GM21737 (cell line): ENCODE measurements around the gene UNC5A.

Experiments used
- ATAC-seq: cut with Tn5 transposase; IDR thresholded peaks from one replicate; pipeline ENCODE4 v1.9.1; 2021; ENCODE audit warnings: mild to moderate bottlenecking, moderate library complexity; ENCODE audit not compliant: unreplicated experiment

UNC5A gene

DNA sequence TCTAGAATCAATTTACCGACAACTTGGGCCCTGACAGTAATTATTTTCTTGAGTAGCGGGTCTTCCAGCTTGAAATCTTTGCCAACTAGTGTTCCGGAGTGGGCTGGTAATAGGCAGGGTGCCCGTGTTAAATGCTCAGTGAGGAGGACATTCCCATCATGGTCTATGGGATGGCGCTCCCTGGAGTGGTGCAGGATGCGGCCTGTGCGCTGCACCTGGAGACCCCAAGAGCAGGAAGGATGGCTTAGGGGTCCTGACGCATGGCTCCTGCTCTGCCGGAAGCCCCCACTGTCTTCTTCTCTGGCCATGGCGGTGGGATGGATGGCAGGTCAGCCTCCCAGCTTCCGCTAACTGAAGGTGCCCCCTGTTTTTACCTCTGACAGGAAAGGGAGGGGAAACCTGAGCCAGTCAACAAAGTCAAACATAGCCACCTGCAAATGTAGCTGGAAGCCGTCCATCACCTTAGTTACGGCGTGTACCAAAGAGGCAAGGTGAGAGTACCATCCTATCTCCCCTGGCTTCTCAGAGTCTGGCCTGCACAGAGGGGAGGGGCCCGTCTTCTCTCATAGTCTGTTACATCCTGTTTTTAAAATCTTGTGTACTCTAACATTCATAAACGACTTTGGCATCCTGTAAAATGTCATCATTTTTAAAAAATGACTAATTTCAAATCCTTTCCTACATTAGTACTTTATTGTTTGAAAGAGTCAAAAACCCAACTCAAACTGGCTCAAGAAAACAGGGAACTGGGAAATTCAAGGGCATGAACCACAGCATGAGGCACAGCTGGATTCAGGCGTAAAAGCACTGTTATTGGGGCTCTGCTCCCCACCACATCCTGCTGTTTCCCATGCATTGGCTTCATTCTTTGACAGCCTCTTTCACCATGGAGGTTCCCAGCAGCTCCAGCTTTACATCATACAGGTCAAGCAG, 28.5 kb upstream of the UNC5A start:
- no peak for ATAC-seq

DNA sequence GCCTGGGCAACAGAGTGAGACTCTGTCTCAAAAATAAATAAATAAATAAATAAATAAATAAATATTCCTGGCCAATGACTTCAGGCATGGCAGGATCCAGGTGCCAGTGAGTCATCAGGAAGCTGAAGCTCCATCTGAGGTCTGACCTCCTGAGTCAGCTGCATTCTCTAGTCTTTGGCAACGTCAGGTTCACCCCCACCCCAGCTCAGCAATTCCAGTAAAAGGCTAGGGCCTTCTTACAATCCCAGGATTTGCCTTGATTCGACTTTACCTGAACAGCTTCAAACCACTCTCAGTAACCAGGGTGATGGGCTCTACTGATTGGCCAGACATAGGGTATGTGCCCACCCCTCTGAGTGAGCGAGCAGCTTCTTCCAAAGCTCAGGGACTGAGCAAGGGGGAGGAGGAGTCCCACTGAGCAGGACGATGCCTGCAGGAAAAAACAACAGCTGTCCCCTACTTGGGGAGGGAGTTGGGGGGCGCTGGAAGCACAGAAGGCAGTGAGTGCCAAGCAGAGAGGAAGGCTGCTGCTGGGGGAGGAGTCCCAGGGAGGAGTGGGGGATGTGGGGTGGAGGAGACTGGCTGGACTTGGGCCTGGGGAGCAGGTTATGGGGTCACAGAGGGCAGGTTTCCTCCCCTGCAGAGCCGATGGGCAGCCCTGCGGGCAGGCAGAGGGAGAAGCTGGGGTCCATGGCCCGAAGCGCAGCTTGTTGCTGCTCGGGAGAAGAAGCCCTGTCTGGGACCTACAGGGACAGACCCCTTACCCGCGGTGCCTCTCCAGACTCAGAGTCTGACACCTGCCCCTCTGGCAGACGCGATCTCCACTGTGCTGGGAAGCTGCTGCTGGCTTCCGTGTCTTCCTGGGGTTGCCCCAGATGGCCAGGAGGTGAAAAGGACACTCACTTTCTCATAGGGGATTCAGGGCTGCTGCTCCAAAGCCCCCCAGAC, 25.9 kb upstream of the UNC5A start:
- ATAC-seq: no peak

DNA sequence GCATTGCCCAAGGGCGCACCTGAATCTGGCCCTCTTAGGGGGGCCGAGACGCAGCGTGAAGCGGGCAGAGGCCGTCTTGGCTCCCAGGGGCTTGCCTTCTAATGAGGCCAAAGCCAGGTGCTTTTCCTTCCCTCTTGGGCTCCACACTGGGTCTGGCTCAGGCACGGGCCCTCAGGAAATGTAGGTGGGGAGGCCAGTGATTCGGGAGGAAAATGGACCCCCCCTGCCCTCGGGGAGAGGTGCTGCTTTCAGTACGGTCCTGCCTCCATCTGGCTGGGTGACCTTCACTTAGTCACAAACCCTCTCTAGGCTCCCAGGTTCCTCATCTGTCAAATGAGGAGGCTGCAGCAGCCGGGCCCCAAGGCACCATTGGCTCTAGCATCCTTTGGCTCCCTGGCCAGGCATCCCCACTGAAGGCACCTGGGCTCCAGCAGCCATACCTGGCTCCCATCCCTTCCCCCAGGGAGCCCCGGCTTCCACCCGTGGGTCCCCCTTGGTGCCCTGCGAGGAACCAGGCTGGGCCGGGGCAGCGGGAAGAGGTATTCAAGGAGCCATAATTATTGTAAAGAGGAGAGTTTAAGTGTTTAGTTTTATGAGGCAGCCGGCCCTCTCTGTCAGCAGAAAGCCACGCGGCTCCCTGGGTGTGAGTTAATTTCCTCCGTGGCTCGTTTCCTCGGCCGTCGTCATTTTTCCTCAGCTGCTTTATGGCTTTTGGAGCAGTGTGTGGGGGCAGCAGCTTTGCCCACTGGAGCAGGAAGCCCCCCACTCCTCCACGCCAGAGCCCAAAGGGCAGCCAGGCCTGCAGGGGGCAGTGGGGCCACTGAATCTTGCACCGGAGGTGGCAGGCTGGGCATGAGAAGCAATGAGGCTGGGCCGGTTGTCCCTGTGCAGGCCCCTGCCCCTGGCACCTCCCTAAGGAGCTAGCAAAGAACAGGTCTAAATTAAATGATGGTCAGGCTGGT, 24.9 kb upstream of the UNC5A start:
- ATAC-seq: no peak

DNA sequence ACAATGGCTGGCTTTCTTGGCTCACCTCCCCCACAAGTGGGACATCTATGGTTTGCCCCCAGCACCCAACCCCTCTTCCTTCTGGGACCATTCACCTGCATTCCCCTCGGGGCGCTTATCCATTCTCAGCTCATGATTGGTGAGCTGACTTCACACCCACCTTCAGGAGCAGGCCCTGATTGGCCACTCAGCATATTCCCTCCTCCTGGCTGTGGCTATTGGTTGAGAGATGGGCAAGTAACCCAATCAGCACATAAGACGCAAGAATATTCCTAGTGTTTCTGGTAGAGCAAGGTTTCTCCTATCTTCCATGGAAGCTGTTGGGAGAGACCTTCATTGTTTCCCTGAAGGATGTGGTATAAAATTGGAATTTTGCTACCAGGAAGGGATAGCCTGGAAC, 22.7 kb upstream of the UNC5A start:
- ATAC-seq: no peak

DNA sequence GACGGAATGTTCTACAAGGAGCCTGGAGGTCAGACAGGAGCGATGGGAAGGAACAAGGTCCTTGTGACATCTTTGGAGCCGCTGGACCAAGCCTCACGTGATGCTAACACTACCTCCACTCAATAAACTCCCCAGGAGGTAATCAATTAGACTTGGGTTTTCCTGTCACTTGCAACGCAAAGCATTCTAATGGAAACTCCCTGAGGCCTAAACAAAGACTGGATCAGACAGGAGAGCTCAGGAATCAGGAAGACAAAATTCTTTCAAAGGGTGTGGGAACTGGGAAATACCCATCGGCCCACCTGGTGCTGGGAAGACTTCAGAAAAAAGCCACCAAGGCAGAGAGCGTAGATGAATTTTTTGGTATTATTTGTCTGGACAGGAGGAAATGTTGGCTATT, 22.3 kb upstream of the UNC5A start:
- no peak for ATAC-seq

DNA sequence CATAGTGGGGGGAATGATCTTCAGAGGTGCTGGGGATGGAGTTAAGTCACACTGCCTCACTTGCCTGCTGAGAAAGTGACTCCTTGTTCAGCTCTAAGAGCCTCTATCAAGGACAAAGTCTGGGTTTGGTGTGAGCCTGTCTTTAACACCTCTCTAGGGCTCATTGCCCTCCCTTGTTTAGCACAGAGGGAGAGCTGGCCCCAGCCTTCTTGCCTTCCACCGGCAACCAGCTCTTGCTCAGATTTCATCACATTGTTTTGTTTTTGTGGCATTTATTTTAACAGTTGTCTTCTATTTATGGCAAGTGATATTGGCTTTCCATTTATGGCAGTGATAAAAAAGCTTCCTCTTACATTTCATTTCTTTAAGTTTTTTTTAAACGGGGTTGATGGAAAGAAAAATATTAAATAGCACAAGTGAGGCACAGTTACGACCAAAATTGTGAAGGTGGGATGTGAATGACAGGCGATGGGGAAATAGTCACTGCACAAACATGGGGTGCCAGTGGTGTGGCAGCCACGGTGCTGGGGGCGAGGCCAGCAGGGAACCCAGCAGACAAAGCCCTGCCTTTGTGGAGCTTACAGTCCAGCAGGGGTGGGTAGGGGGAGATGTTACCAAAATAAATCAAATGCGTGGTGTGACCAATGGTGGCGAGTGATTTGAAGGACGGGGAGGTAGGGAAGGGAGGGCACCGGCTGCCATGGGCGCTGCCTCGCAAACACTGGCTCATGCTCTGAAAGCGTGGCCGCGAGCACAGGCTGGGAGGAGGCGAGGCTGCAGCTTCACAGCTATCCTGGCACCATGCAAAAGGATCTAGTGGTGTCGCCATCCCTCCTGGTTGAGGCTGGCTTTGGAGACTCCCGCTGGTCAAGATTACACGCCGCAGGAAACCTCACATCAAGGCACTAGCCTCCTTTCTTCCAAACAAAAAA, 21.2 kb upstream of the UNC5A start:
- no peak for ATAC-seq

DNA sequence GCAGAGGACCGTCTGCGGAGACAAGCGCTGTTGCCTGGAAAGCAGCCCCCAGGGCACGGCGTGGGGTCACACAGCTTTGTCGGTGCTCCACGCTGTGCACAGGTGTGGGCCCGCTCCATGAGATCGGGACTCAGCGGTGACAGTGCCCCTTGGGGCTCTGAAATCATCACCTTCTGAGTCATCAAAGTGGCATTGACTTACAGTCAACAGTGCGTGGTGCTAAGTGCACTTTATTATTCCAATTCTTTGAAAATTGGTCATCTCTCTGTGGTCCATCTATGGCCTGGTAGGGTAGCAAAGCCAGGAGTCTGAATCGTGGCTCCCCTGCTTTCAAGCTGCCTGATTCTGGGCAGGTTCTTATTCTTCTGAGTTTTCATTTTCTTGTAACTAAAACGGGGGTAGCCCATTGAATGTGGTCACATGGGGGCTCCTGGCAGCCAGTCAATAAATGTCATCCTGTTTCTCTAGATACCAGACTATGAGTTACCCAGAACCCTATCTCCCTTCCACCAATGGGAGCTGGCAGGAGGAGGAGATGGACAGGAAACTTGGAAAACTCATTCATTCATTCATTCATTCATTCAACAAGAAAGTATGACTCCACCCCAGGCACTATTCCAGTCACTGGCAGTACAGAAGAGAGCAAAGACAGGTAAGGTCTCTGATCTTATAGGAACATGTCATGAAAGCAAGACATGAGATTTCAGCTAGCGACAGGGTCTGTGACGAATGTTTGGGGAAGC, 20.3 kb upstream of the UNC5A start:
- ATAC-seq: no peak

DNA sequence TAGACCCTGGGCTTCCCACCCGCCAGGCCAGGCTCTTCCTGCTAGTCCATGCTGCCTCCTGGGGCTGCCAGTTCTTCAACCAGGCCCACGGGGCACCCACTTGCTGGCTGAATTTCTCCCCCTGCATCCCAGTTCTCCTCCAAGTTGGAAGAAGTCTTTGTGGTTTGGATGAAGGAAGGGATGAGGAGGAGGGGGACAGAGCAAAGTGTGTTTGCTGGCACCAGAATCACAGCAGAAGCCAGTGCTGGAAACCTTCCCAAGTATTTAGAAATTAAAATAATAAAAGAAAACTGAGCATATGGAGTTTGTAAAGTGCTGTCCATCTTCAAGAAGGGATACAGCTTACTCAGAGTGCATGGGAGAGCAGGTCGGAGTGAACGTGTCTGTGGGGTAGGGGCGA, 19.4 kb upstream of the UNC5A start:
- no peak for ATAC-seq

DNA sequence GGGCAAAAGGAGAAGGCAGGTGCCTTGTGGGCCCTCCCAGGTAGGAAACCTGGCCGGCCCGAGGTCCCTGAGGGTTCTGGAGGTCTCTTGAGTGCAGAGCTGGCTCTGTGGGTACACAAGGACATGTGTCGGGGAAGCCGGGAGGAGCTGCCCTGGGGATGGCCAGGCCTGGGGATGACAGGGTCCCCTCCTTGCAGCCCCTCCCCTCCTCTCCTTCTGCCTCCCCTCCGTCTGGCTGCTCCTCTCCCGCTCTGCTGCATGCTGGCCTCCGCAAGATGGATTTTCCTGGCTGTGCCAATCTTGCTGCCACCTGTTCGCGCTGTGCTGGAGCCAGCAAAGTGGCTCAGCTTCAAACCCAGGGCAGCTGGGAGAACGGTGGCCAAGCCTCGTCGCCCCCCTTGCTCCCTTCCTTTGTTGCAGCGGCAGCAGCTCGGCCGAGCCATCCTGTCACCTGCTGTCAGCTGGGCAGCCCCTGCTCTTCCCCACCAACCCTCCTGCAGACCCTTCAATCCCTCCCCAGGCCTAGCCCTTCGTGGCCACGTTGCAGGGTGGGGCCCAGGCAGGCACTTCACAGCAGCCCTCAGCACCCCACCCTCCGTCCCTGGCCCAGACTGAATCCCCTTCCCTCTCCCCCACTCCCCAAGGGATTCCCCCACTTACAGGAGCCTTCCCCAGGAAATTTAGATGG, 17.6 kb upstream of the UNC5A start:
- no peak for ATAC-seq

DNA sequence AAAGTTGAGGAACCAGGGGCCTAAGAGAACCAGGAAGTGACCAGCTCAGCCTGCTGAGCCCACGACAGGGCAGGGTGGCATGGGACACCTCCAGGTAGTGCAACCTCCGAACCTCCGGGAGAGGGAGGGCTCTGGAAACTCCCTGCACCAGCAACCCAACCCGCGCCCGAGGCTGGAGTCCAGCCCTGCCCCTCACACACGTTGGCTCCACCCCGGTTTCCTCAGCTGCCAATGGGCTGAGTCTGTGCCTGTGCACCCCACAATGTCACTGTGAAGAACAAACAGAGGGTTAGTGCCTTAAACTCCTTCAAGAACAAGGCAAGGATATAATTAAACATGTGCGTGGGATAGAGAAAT, 17.0 kb upstream of the UNC5A start:
- ATAC-seq: no peak

DNA sequence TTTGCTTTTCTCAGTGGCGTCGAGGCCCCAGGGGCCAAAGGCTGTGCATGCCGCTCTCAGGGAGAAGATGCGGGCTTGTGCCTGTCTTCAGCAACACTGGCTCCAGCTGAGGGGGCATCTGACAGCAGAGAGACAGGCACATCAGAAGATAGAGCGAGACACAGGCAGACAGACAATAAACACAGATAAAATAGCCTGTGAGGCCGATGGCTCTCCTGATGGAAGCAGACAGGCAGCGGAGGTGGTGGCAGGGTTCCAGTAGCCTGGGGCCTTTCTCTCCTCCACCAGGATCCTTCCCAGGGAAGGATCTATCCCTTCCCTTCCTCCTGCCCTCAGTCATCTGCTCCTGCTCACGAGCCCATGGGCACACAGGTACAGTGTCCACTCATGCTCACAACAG, 16.6 kb upstream of the UNC5A start:
- ATAC-seq: no peak

DNA sequence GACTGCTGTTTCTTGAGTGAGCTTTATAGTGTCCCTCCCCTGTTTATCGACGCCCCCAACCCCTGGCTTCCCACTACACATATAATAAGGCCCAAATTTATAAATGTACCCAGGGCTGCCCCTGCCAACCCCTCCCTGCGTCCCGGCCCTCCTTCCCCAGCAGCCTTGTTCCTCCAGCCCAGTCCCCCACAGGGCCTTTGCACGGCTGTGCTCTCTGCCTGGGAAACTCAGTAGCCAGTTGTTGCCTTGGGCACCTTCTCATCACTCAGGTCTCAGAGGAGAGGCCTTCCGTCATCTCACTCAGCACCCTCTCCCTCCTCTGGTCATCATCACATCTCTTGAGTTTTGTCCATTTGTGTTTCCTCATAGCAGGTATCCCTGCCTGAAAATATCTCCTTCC, 15.8 kb upstream of the UNC5A start:
- ATAC-seq: no peak

DNA sequence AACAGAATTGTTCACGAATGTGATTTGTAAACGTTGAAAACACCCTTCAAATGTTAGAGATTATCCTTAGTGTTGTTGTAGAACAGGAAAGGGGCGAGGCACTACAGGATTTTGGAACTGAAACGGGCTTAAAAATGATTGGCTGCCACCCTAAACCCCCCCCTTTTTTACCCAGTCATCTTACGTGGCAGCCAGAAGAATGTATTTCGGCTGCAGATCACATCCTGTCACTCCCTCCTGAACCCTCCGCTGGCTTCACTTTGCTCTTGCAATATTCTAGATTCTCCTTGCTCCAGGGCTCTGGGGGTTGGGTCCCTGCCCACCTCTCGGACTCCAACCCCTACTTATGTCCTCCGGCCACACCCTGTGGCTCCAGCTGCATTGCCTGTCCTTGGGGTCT, 13.9 kb upstream of the UNC5A start:
- ATAC-seq: no peak

DNA sequence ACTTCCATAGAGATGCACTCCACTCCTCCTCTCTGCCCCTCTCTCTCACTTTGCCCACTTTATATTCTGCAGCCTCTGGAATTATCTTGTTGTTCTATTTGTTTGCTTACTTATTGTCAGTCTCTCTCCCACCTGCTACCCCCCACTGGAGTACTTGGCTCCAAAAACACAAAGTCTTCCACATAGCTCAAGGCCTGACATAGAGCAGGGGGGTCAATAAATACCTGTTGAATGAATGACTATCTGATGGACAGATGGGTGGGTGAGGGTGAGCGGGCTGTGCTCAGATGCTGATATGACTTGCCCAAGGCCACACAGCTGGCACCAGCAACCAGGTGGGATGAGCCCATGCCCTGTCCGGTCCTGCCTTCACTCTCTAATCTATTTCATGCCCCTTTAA, 13.4 kb upstream of the UNC5A start:
- no peak for ATAC-seq

DNA sequence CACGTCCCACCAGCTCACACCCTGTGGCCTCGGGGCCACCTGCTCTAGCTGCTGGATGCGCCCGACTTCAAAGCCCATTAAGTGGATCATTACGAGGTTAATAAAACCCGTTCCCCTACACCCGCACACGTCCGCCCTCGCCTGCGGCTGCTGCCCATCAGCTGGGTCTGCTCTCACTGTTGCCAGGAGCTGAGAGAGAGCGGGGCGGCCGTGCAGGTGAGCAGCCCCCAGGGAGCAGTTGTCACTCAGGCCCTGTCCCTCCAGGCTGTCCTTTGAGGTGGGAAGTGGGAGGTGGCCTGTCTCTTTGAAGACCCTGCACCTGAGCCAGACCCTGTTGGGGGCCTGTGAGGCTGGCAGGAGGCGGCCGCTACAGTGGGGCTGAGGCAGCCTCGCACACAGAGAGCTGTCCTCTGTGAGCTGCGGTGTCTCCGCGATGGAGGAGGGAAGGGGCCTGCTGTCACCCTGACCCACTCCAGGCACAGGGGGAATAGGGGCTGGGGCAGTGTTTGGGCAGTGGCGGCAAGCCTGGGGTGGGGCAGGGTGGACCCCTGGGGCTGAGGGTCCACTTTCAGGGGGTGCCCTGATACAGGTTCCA, 12.8 kb upstream of the UNC5A start:
- ATAC-seq: no peak

DNA sequence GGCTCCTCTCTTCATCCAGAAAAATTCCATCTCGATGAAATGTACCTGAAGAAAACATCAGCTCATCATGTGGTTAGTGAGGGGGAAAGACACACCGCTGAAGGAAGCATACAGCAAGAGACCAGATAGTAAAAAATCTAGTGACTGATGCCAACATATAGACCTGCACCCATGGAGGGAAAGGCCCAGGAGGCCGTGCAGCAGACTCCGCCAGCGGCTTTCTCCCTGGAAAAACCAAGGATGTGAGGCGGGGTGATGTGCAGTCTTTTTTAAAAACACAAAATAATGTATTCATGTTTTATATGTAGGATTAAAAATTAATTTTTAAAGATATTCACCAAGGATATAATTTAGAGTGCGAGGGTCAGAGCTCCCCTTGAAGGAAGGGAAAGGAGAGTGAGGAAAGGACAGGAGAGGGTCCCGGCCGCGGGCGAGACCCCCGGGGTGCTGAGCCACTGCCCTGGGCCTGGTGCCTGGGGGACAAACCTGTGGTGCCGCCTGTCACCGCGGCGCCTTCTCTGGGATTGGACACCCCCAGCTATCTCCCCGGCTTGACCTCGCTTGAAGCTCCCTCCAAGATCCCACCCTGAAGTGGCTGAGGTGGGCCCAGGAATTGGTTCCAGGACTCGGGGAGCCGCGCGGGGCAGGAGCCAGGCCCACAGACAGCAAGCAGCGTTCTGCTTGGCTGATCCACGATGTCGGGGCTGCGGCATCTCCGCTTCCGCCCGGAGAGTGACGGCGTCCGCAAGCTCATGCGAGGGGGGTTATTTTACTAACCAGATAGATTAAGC, 12.1 kb upstream of the UNC5A start:
- ATAC-seq: no peak

DNA sequence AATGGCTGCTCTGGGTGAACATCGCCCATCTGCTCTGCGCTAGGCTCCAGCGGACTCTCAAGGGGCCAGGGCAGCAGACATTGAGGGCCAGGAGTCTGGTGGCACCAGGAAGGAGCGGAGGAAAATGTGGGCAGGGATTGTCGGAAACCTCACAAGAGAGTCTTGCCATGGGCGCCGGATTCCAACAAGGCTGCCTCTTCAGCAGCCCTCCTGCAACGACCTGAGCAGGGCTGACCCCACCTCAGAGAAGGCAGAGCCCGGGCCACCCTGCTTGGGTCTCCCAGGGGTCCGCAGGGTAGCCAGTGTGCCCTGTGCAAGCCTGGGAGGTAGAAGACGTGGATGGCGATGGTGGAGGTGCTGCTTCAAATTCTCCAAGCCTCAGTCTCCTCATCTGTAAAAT, 11.4 kb upstream of the UNC5A start:
- no peak for ATAC-seq
